ENCODE data around the gene SETBP1. TPM values are rescaled to one million over a fixed set of nuclear protein-coding genes. Genes with fewer than 3 reads are reported as not detected.

SETBP1 gene
- total RNA-seq, 4 donors from 2014 or later: 15.6 to 27.3 (median 19.1) TPM

GRCh38 chr18:44977856-44978255 is 297.2 kb downstream of the SETBP1 start:
- no peak for TF ChIP-seq CTCF (IDR thresholded peaks at IDR 0.05; ENCODE audit: low read depth)

- no peak for TF ChIP-seq CTCF (IDR thresholded peaks at IDR 0.05; ENCODE audit: low read depth)
These were observed 299.1 kb downstream of the SETBP1 start for GRCh38 chr18:44979748-44980147.

- no peak for TF ChIP-seq CTCF (IDR thresholded peaks at IDR 0.05; ENCODE audit: low read depth)
These were observed 300.4 kb downstream of the SETBP1 start for GRCh38 chr18:44981121-44981520.

GRCh38 chr18:44986933-44987332 is 306.2 kb downstream of the SETBP1 start:
- TF ChIP-seq CTCF (IDR thresholded peaks at IDR 0.05; ENCODE audit: low read depth): no peak

GRCh38 chr18:44987371-44987770 is 306.7 kb downstream of the SETBP1 start:
- TF ChIP-seq CTCF (IDR thresholded peaks at IDR 0.05; ENCODE audit: low read depth): no peak

GRCh38 chr18:44988821-44989587 is 308.3 kb downstream of the SETBP1 start:
- TF ChIP-seq CTCF (IDR thresholded peaks at IDR 0.05; ENCODE audit: low read depth): no peak

GRCh38 chr18:44996261-44996660 is 315.6 kb downstream of the SETBP1 start:
- no peak for TF ChIP-seq CTCF (IDR thresholded peaks at IDR 0.05; ENCODE audit: low read depth)
